ENCODE measurements around the gene RMDN3. TPM values are rescaled to one million over a fixed set of nuclear protein-coding genes. Genes with fewer than 3 reads are reported as not detected.

The RMDN3 gene, protein sequence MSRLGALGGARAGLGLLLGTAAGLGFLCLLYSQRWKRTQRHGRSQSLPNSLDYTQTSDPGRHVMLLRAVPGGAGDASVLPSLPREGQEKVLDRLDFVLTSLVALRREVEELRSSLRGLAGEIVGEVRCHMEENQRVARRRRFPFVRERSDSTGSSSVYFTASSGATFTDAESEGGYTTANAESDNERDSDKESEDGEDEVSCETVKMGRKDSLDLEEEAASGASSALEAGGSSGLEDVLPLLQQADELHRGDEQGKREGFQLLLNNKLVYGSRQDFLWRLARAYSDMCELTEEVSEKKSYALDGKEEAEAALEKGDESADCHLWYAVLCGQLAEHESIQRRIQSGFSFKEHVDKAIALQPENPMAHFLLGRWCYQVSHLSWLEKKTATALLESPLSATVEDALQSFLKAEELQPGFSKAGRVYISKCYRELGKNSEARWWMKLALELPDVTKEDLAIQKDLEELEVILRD
- 13.5 and 19.2 TPM in 2 replicates for total RNA-seq (2014; rRNA removed; shearing (Covaris generic))

DNA sequence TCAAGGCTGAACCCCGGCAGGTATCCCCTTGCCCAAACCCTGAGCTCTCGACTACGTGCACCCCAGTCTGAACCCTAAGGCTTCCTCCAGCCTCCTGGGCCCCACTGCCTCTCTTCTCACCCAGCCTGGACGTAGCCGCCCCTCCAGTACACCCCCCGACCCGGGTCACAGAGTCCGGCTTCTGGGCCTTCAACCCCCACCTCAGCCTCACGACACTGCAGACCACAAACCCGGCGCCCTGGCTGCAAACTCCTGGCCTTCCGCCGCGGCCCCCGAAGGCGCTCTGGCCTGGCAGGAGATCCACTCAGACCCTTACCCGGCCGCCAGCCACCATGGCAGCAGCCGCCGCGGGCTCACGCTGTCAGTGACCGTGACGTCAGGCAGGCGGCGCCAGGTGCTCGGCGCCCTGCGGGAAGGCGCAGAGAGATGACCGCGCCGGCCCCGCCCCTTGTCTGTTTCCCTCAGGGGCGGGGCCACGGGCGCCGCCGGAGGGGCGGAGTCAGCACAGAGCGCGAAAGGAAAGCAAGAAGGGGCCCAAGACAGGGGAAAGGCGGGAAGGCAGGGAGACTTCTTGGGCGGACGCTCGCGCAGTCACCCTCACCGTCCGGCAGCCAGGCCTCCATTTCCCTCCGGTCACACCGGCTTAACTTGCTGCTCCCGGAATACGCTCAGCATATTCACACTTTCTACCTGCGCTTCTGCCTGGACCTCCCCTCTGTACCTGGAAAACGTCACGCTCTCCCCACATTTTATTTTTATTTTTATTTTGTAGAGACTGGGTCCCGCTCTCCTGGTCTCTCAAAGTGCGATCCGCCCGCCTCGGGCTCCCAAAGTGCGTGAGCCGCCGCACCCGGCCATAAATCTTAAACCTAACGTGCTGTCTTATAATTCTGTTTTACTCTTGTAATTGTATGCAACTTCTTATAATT lies at the start of gene RMDN3:
RMDN3 (minus strand) TSS at position 372 of the 929 bp plus-strand sequence. CDS start 471 bp downstream, outside the sequence.
- DNase-seq (ENCODE audit: low read depth) = peak; percentile 90

DNA sequence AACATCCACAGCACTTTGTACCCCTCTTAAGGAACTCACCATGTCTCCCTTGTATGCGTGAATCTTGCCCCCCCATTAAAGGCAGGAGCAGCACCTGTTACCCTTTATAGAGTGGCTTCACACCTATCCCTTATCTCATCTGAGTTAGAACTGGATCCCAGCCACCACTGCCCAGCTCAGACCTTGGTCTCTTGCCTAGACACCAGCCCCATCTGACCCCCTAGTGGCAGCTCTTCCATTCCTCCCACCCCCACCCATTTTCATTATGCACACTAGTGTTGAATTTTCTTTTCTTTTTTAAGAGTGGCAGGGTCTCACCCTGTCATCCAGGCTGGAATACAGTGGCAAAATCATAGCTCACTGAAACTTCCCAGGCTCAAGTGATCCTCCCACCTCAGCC lies 48.6 kb upstream of the RMDN3 start:
- DNase-seq (ENCODE audit: low read depth) = no peak

DNA sequence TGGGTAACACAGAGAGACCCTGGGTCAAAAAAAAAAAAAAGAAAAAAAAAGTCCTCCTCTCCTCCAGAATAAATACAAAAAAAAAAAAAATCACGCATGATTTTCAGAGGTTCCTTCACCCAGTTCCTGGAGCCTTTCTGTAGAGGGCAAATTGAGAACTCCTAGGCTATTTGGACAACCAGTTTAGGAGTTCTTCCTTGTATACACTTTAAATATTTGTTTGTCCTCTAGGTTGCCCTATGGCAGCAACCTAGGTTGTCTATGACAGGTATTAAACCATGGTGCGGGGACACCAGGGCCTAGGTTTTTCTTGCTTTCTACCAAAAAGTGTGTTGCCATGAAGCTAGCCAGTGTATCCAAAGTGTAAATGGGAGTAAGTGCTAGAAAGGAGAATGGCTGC lies 48.0 kb upstream of the RMDN3 start:
- DNase-seq (ENCODE audit: low read depth) = no peak

DNA sequence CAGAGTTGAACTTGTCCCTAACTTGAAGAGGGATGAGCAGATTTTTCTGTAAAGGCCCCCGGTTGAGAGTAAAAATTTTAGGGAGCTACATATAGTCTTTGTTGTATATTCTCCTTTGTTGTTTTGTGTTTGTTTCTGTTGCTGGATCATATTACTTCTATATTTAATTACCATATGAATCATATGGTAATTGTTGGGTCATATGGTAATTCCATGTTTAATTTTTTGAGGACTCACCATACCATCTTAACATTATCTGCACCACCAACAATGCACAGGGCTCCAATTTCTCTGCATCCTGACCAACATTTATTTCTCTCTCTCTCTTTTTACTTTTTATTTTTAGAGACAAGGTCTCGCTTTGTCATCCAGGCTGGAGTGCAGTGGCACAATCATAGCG lies 44.5 kb upstream of the RMDN3 start:
- no peak for DNase-seq (ENCODE audit: low read depth)

DNA sequence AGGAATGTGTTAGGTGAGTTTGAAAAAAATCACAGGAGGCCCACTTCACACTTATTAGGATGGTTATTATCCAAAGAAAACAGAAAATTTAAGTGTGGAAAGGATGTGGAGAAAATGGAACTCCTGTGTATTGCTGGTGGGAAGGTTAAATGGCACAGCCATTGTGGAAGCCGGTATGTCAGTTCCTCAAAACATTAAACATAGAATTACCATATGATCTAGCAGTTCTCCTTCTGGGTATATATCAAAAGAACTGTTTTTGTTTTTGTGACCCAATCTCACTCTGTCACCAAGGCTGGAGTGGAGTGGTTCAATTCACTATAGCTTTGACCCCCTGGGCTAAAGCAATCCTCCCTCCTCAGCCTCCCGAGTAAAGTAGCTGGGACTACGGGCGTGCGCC lies 41.5 kb upstream of the RMDN3 start:
- no peak for DNase-seq (ENCODE audit: low read depth)

DNA sequence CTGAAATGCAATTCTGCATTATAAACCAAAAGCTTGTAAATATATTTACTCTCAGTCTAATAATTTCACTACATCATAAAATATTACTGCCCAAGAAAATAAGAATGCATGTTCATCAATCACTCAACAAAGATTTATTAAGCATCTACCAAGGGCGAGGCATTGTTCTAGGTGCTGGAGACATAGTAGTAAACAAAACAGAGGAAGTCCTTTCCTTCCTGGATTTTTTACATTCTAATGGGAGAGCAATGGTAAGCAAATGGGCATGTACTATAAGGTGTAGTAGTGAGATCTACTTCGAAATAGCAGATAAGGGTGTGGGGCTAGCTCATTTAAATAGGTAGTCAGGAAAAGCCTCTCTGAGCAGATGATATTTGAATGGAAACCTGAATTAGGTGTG lies 41.0 kb upstream of the RMDN3 start:
- no peak for DNase-seq (ENCODE audit: low read depth)

DNA sequence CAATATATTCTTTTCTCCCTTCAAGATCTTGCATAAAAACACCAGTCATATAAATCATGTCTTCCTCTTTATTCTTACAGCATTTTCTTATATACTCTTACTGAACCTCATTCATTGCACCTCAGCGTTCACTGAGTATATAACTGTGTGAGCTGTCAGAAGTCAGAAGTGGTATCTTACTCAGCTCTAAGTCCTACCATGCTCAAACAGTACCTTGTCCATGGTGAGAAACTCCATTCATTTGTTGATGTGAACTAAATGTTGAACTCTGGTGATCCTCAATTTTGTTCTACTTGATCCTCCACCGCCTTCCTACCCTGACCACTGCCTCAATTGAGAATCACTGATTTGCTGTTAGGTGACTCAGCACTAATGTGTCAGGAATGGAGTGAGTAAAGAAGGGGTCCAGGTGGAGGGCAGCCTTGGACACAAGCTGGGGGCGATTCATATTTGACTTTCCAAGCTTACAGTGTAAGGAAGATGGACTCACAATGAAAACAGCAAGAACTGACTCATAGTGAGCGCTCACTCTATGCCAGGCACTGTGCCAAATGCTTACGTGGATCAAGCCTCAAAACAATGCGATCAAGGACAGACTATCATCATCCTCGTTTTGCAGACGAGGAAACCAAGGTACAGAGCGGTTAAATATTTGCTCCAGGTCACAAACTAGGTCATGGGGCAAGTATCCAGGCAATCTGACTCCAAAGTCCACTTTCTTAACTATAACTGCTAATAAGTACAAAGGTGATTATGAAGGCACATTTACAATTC lies 38.3 kb upstream of the RMDN3 start:
- peak; percentile 94 for DNase-seq (ENCODE audit: low read depth)

DNA sequence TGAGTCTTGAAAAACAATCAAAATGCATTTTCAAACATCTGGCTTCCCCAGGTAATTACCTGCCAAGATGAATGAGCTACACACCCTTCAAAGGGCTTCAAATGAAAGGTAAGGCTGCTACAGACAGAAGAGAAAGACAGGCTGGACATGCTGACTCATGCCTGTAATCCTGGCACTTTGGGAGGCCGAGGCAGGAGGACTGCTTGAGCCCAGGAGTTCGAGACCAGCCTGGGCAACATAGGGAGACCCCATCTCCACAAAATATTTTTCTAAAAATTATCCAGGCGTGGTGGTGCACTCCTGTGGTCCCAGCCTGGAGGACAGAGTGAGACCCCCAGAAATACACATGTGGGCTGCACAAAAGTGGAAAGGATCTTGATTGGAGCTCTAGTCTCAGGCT lies 37.3 kb upstream of the RMDN3 start:
- DNase-seq (ENCODE audit: low read depth) = no peak

DNA sequence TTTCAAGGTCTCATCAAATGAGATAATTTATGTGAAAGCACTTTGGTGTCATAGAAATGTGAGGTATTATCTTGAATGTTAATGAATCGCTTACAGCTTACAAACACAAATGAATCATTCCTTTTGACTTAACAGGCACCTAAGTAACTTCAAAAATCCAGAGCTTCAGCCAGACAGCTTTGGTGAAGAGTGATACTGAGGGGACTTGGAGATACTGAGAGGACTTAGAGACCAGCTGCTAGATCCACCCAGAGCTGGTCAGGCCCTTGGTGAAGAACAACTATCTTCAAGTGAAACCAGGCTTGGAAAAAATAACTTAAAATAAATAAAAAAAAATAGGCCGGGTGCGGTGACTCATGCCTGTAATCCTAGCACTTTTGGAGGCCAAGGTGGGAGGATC lies 35.7 kb upstream of the RMDN3 start:
- peak; percentile 50 for DNase-seq (ENCODE audit: low read depth)

DNA sequence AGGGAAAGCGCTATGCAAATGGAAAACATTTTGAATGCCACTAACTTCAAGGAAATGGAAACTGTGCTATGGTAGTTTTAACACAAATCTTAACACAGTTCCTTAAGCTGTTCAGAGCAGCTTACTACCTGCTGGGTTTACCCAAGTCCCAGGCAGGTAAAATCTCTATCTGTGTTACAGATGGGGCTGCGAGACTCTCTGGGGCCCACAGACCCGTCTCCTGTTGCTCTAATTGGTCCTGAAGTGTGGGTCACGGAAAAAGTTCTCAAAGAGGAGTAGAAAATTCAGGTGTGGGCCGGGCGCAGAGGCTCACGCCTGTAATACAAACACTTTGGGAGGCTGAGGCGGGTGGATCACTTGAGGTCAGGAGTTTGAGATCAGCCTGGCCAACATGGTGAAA lies 34.9 kb upstream of the RMDN3 start:
- no peak for DNase-seq (ENCODE audit: low read depth)

DNA sequence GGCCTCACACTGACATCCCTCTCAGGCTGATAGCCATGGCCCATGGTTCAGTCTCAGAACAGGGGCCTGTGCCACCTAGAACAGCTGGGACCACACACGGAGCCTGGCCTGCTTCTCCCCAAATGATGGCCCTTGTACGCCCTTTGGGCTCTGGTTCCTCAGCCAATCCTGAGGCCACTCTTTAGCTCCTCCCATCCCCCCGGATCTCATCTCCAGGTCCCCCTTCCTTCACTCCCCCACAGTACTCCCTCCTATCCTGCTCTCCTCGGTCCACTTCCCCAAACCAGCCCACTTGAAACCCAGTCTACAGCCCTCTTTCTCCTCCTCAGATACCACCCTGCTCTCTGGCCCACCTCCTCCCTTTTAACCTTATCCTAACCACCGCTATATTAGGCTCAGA lies 34.1 kb upstream of the RMDN3 start:
- no peak for DNase-seq (ENCODE audit: low read depth)

DNA sequence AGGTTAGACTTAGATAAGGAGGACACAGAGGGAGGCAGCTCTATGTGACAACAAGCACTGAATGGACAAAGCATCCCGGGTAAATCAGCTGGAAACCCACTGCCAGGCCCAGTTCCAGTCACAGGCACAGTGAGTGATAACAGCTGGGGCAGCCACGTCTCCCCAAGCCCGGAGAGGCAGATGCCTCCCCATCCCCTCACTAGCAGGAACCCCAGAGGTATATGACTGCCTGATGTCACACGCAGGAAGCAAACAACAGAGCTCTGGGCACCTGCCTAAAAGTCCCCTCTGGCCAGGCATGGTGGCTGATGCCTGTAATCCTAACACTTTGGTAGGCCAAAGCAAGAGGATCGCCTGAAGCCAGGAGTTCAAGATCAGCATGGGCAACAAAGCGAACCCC lies 32.9 kb upstream of the RMDN3 start:
- peak; percentile 7 for DNase-seq (ENCODE audit: low read depth)

DNA sequence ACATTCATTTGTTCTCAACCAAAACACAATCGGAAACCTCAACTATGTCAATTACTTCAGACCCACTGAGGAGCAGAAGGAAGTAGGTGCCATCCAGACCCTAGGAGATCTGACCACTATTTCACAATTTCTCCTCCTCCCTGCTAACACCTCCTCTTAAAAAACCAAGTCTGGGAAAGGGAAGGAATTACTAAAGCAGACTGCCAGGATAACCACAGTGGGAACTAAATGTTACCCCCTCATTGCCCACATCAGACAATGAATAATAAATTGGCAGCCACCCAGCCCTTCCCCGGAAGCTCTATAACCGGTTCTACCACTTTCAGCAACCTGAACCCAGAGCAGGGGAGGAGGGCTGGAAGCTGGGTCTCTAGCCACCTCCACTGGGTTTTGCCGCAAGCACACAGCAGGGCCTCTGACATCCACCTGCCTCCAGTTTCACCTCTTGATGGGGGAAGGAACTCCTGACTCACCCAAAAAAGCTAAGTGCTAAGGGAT lies 32.3 kb upstream of the RMDN3 start:
- peak; percentile 92 for DNase-seq (ENCODE audit: low read depth)

DNA sequence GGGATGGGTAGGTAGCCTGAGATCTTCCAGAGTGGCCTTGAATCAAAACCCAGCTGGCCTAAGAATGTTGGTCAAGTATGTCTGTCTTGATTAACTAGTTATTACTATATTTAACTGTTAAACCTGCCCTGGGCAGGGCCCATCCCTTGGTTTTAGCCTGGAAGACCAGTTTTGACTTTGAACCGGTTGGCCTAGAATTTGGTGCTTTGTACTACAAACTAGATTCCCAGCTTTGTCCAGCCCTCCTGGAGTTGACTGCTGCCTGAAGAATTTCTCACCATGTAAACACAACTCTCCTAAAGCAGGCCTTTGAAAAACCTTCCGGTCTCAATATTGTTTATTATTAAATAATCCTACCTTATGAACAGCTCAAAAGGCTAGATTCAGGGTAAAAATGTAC lies 30.8 kb upstream of the RMDN3 start:
- no peak for DNase-seq (ENCODE audit: low read depth)

DNA sequence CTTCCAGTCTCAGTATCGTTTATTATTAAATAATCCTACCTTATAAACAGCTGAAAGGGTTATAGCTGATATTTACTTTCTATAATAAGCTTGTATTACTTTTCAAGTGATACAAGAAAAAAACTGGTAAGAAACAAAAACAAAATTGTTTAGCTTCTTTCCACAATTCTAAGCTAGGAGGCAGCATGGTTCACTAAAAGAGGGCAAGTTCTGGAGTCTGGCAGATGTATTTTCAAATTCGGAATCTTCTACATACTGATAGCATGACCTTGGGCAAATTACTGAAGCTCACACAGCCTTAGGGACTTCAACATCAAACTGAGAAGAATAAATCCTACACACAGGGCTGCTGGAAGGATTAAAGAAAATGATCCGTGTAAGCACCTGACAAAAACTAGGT lies 30.1 kb upstream of the RMDN3 start:
- no peak for DNase-seq (ENCODE audit: low read depth)

DNA sequence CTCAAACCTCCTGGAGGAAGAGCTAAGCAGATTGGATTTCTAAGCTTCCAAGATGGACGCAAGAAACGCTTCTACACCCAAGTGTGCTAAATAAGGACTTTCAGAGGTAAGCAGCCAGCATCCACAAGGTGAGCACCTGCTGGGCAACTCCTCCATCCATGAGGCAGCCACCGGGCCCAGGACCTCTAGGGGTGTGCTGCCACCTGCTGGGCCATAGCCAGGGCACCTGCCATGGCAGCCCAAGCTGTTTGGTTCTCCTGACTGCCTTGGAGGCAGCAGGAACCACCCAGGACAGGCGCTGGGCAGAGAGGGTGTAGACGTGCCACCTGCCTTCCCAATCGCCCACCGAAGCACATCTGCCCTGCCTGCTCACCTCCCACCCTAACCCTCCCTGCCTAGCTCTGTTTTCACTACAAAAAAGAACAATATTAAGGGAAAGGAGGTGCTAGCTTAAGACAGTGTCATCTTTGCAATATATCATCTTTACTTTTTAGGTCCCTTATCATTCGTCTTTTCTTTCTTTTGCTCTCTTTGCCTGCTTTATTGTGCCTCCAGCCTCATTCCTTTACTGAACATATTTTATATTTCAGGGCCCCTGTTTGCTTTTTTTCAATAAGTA lies 27.7 kb upstream of the RMDN3 start:
- peak; percentile 65 for DNase-seq (ENCODE audit: low read depth)

DNA sequence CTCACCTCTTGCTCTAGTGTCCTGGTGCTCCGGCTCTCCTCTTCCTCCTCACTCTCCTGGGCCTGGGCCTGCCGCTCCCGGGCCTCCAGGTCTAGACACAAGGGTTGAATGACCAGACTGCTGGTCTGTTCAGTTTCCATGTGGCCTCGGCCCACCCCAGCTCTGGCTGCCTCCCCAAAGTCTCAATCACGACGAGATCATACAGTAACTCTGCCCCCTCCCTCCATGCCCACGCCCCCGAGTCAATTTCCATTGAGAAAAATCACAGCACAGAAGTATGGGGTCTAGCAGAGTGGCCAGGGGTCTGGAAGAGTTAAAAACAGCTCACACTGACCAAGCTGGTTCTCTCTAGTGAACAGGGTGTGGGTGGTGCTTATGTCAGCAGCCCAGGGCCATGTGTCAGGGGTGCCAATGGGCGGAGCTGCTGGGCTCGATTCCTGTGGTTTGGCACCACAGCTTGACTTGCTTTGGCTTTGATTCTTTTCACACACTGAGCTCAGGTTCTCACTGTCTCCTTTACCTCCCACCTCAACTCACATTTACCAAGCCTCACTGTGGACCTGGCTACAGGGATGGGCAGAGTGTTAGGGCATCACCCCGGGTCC lies 21.6 kb upstream of the RMDN3 start:
- DNase-seq (ENCODE audit: low read depth) = peak; percentile 88

DNA sequence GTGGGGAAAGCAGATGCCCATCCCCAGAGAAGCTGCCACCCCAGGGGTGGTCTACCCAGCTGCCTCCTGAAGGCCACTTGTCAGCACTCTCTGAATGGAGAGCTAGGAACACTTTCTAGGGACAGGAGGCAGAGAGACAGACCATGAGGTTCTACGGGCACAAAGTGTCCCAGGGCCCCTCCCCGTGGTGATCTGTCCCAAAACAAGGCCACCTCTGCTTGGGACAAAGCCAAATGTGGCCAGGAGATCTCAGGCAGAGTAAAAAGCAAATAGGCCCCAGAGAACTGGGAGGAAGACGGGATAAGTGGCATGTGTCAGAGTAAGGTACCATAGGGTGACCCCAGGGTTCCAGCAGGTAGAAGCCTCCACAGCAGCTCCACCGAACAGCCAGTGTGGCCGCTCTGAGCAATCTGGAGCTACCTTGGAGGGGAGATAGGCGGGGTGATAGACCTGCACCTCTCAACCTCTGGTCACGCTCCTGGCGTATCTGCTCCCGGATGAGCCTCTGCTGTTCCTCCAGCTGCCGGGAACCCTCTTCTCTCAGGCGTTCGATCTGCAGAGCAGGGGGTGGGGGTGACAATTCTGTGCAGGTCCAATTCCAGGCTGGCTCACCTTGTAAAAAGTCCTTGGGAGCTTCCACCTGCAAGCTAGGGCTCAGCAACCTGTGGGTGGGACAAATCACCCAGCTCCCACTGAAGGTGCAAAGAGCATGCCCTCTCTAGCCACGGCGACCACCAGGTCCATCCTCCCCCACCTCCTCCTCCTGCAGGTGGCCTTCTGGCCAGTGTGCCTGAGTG lies 20.9 kb upstream of the RMDN3 start:
- no peak for DNase-seq (ENCODE audit: low read depth)

DNA sequence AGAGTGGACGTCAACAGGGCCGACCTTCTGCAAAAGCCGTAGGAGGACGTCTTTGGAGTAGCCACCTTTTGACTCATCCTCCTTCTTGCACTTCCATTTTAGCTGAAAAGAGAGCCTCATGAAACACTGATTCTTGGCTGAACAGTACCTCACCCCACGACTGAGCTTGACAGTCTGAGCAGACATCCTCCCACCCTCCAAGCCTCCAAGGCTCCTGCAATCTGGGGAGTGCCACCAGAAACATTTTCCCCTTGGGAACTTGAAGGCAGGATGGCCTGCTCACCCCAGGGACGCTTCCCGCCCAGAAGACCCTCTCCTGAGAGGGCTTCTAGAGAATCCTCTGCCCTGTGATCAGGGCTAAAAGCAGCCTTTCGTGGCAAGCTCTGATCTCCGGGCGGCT lies 20.0 kb upstream of the RMDN3 start:
- DNase-seq (ENCODE audit: low read depth) = no peak

DNA sequence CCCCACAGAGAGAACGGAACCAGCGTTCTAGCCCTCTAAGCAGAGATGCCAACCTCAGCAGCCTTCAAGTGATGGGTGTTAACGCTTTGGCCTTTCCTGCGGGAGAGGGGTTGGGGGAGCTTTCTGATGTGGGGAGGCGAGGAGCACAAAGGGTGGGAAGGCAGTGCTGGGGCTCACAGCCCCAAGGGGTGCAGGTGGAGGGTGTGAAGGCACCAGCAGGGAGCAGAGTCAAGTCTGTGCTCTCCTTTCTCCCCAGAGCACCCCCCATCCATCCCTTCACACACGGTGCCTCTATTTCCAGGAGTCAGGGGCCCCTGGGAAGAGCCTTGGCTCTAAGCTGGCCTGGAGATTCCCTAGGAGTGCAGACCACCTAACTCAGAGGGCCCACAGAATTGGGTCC lies 18.8 kb upstream of the RMDN3 start:
- DNase-seq (ENCODE audit: low read depth) = no peak

All from M059J (cell line).